Stimulated activated naive CD8-positive, alpha-beta T cell treated with anti-CD3 and anti-CD28 coated beads, Interleukin-15, Interleukin-2, amounts not matched to agents 100 ng/mL and 50 ng/mL, for 24 hours (primary cell): ENCODE results near the gene CDX4.
"Not testable (repeated sequence)": the region's sequence is repeated elsewhere in the genome, so short reads cannot be mapped to it uniquely, and the experiment has no call there.

ENCODE experiments used
- H3K27ac Mint-ChIP-seq: one replicate; pipeline ENCODE4 v1.8.0; 2021; ENCODE audit warnings: mild to moderate bottlenecking, mixed read lengths
- H3K27me3 Mint-ChIP-seq: one replicate; pipeline ENCODE4 v1.8.0; 2021; ENCODE audit warnings: mixed read lengths
- H3K36me3 Mint-ChIP-seq: one replicate; pipeline ENCODE4 v1.8.0; 2021; ENCODE audit warnings: low read depth, mixed read lengths
- H3K4me1 Mint-ChIP-seq: one replicate; pipeline ENCODE4 v1.8.0; 2021; ENCODE audit warnings: low read depth, mixed read lengths
- H3K4me3 Mint-ChIP-seq: one replicate; pipeline ENCODE4 v1.8.0; 2021; ENCODE audit warnings: mild to moderate bottlenecking, mixed read lengths
- H3K9me3 Mint-ChIP-seq: one replicate; pipeline ENCODE4 v1.8.0; 2021; ENCODE audit warnings: mixed read lengths

CDX4 gene

GRCh38 chrX:73446831-73447230 lies at the start of gene CDX4:
Gene CDX4 (plus strand): TSS chrX:73447053. CDS start chrX:73447254, 201 bp downstream.
- Mint-ChIP-seq H3K27me3 (peaks cover 50% of the 10 kb centered on the region), H3K4me1 (peaks cover 4% of the 10 kb centered on the region), H3K36me3 (no peaks in the 10 kb centered on the region), H3K9me3 (no peaks in the 10 kb centered on the region), H3K4me3 (no peak within 1 kb of the TSS), H3K27ac (no peak within 1 kb of the TSS)

GRCh38 chrX:73398185-73398914 lies 48.5 kb upstream of the CDX4 start:
- no peak overlapping the region for H3K27ac Mint-ChIP-seq
- H3K4me1 Mint-ChIP-seq: no peaks in the 10 kb centered on the region
- no peaks in the 10 kb centered on the region for H3K36me3 Mint-ChIP-seq
- no peak overlapping the region for H3K4me3 Mint-ChIP-seq
- H3K9me3 Mint-ChIP-seq: no peaks in the 10 kb centered on the region
- no peaks in the 10 kb centered on the region for H3K27me3 Mint-ChIP-seq

- H3K27ac Mint-ChIP-seq: no peak overlapping the region
- no peaks in the 10 kb centered on the region for H3K9me3 Mint-ChIP-seq
- no peak overlapping the region for H3K4me3 Mint-ChIP-seq
- H3K4me1 Mint-ChIP-seq: no peaks in the 10 kb centered on the region
- H3K36me3 Mint-ChIP-seq: no peaks in the 10 kb centered on the region
- H3K27me3 Mint-ChIP-seq: no peaks in the 10 kb centered on the region
Observed at GRCh38 chrX:73400136-73400748, 46.6 kb upstream of the CDX4 start.

- Mint-ChIP-seq H3K4me1 (no peaks in the 10 kb centered on the region), H3K27me3 (no peaks in the 10 kb centered on the region), H3K4me3 (no peak overlapping the region), H3K36me3 (no peaks in the 10 kb centered on the region), H3K9me3 (no peaks in the 10 kb centered on the region), H3K27ac (no peak overlapping the region)
Observed at GRCh38 chrX:73401591-73402266, 45.1 kb upstream of the CDX4 start.

GRCh38 chrX:73412930-73413329 lies 33.9 kb upstream of the CDX4 start:
- Mint-ChIP-seq H3K4me3 (no peak overlapping the region), H3K36me3 (no peaks in the 10 kb centered on the region), H3K27ac (no peak overlapping the region), H3K9me3 (peaks cover 7% of the 10 kb centered on the region), H3K27me3 (no peaks in the 10 kb centered on the region), H3K4me1 (no peaks in the 10 kb centered on the region)

- Mint-ChIP-seq H3K27me3 (peaks cover 50% of the 10 kb centered on the region), H3K4me3 (no peak overlapping the region), H3K4me1 (peaks cover 4% of the 10 kb centered on the region), H3K27ac (no peak overlapping the region), H3K36me3 (no peaks in the 10 kb centered on the region), H3K9me3 (no peaks in the 10 kb centered on the region)
Observed at GRCh38 chrX:73447311-73447794, 500 bp downstream of the CDX4 start.

GRCh38 chrX:73448379-73448778 lies 1.5 kb downstream of the CDX4 start:
- H3K27me3 Mint-ChIP-seq: peaks cover 53% of the 10 kb centered on the region
- no peaks in the 10 kb centered on the region for H3K36me3 Mint-ChIP-seq
- H3K4me3 Mint-ChIP-seq: no peak overlapping the region
- no peak overlapping the region for H3K27ac Mint-ChIP-seq
- no peaks in the 10 kb centered on the region for H3K9me3 Mint-ChIP-seq
- H3K4me1 Mint-ChIP-seq: peaks cover 4% of the 10 kb centered on the region

- no peaks in the 10 kb centered on the region for H3K36me3 Mint-ChIP-seq
- no peak overlapping the region for H3K4me3 Mint-ChIP-seq
- H3K4me1 Mint-ChIP-seq: no peaks in the 10 kb centered on the region
- no peak overlapping the region for H3K27ac Mint-ChIP-seq
- no peaks in the 10 kb centered on the region for H3K9me3 Mint-ChIP-seq
- peaks cover 23% of the 10 kb centered on the region for H3K27me3 Mint-ChIP-seq
Observed at GRCh38 chrX:73455171-73455570, 8.3 kb downstream of the CDX4 start.

GRCh38 chrX:73457306-73457705 lies 10.5 kb downstream of the CDX4 start:
- Mint-ChIP-seq H3K9me3 (no peaks in the 10 kb centered on the region), H3K4me3 (no peak overlapping the region)

GRCh38 chrX:73468376-73468775 lies 21.5 kb downstream of the CDX4 start:
- H3K36me3 Mint-ChIP-seq: no peaks in the 10 kb centered on the region
- H3K27ac Mint-ChIP-seq: no peak overlapping the region
- peaks cover 6% of the 10 kb centered on the region for H3K9me3 Mint-ChIP-seq
- H3K4me1 Mint-ChIP-seq: no peaks in the 10 kb centered on the region
- H3K27me3 Mint-ChIP-seq: no peaks in the 10 kb centered on the region
- no peak overlapping the region for H3K4me3 Mint-ChIP-seq

More at GRCh38 chrX:73457306-73457705, 10.5 kb downstream of the CDX4 start:
- no peaks in the 10 kb centered on the region for H3K36me3 Mint-ChIP-seq
- no peaks in the 10 kb centered on the region for H3K4me1 Mint-ChIP-seq
- H3K27me3 Mint-ChIP-seq: peaks cover 7% of the 10 kb centered on the region
- H3K27ac Mint-ChIP-seq: no peak overlapping the region

- no peak overlapping the region for H3K4me3 Mint-ChIP-seq
- H3K4me1 Mint-ChIP-seq: no peaks in the 10 kb centered on the region
- no peak overlapping the region for H3K27ac Mint-ChIP-seq
- no peaks in the 10 kb centered on the region for H3K9me3 Mint-ChIP-seq
- no peaks in the 10 kb centered on the region for H3K36me3 Mint-ChIP-seq
- peaks cover 6% of the 10 kb centered on the region for H3K27me3 Mint-ChIP-seq
Observed at GRCh38 chrX:73478961-73479360, 32.1 kb downstream of the CDX4 start.

- no peak overlapping the region for H3K27ac Mint-ChIP-seq
- peaks cover 6% of the 10 kb centered on the region for H3K27me3 Mint-ChIP-seq
- H3K4me3 Mint-ChIP-seq: no peak overlapping the region
- no peaks in the 10 kb centered on the region for H3K36me3 Mint-ChIP-seq
- H3K4me1 Mint-ChIP-seq: no peaks in the 10 kb centered on the region
- H3K9me3 Mint-ChIP-seq: no peaks in the 10 kb centered on the region
Observed at GRCh38 chrX:73481521-73481920, 34.7 kb downstream of the CDX4 start.

GRCh38 chrX:73490661-73491060 lies 43.8 kb downstream of the CDX4 start:
- Mint-ChIP-seq H3K36me3 (no peaks in the 10 kb centered on the region), H3K27me3 (peaks cover 2% of the 10 kb centered on the region), H3K27ac (no peak overlapping the region), H3K4me3 (no peak overlapping the region), H3K4me1 (no peaks in the 10 kb centered on the region), H3K9me3 (peaks cover 5% of the 10 kb centered on the region)

- not testable (repeated sequence) for H3K4me1 Mint-ChIP-seq, H3K9me3 Mint-ChIP-seq, H3K27ac Mint-ChIP-seq, H3K27me3 Mint-ChIP-seq, H3K36me3 Mint-ChIP-seq, H3K4me3 Mint-ChIP-seq
Observed at GRCh38 chrX:73492178-73492577, 45.3 kb downstream of the CDX4 start.
